ENCODE measurements around the gene MRPL19.

Gene MRPL19

GRCh38 chr2:75688196-75688595 lies 41.6 kb downstream of the MRPL19 start:
- Histone ChIP-seq H3K4me2 (ENCODE audit: insufficient read depth, low read length) (no peak overlapping the region), H4K20me1 (ENCODE audit: insufficient read depth, low read length) (no peaks in the 10 kb centered on the region), H3K79me2 (ENCODE audit: insufficient read depth, low read length) (no peaks in the 10 kb centered on the region), H3K36me3 (ENCODE audit: insufficient read depth, low read length) (peaks cover 75% of the 10 kb centered on the region), H3K27ac (ENCODE audit: low read length) (no peak overlapping the region), H3K27me3 (ENCODE audit: insufficient read depth, low read length, poor library complexity) (no peaks in the 10 kb centered on the region), H3K4me3 (ENCODE audit: low read depth in 1 of 2, low read length in 2 of 2) (no peak overlapping the region), H3K9ac (ENCODE audit: low read depth, low read length) (no peak overlapping the region), H3K9me3 (ENCODE audit: insufficient read depth, low read length, severe bottlenecking) (no peaks in the 10 kb centered on the region), H2AFZ (ENCODE audit: low read depth, low read length) (no peak overlapping the region), H3K4me1 (ENCODE audit: insufficient read depth, low read length) (no peaks in the 10 kb centered on the region)
- DNase-seq (no peak), ATAC-seq (ENCODE audit: insufficient read depth, low read depth) (no peak)
- no peak for TF ChIP-seq EZH2 (IDR thresholded peaks at IDR 0.05; ENCODE audit: borderline replicate concordance, low read depth, low read length, severe bottlenecking)
- TF ChIP-seq CTCF (IDR thresholded peaks at IDR 0.05; ENCODE audit: borderline replicate concordance, extremely low read depth, low read length, poor library complexity, severe bottlenecking) = no peak

- Histone ChIP-seq H3K4me2 (ENCODE audit: insufficient read depth, low read length) (no peak overlapping the region), H3K9me3 (ENCODE audit: insufficient read depth, low read length, severe bottlenecking) (no peaks in the 10 kb centered on the region), H3K4me3 (ENCODE audit: low read depth in 1 of 2, low read length in 2 of 2) (no peak overlapping the region), H2AFZ (ENCODE audit: low read depth, low read length) (no peak overlapping the region), H3K9ac (ENCODE audit: low read depth, low read length) (no peak overlapping the region), H3K36me3 (ENCODE audit: insufficient read depth, low read length) (peaks cover 79% of the 10 kb centered on the region), H3K4me1 (ENCODE audit: insufficient read depth, low read length) (no peaks in the 10 kb centered on the region), H3K27me3 (ENCODE audit: insufficient read depth, low read length, poor library complexity) (no peaks in the 10 kb centered on the region), H4K20me1 (ENCODE audit: insufficient read depth, low read length) (no peaks in the 10 kb centered on the region), H3K27ac (ENCODE audit: low read length) (no peak overlapping the region), H3K79me2 (ENCODE audit: insufficient read depth, low read length) (no peaks in the 10 kb centered on the region)
- ATAC-seq (ENCODE audit: insufficient read depth, low read depth) (no peak), DNase-seq (no peak)
- TF ChIP-seq EZH2 (IDR thresholded peaks at IDR 0.05; ENCODE audit: borderline replicate concordance, low read depth, low read length, severe bottlenecking) (no peak), CTCF (IDR thresholded peaks at IDR 0.05; ENCODE audit: borderline replicate concordance, extremely low read depth, low read length, poor library complexity, severe bottlenecking) (no peak)
Observed at GRCh38 chr2:75698918-75699317, 52.3 kb downstream of the MRPL19 start.

GRCh38 chr2:75702593-75702992 lies 56.0 kb downstream of the MRPL19 start:
- no peaks in the 10 kb centered on the region for H3K9me3 ChIP-seq (ENCODE audit: insufficient read depth, low read length, severe bottlenecking)
- ATAC-seq (ENCODE audit: insufficient read depth, low read depth) = no peak
- H3K36me3 ChIP-seq (ENCODE audit: insufficient read depth, low read length) = peaks cover 88% of the 10 kb centered on the region
- no peak for DNase-seq
- no peaks in the 10 kb centered on the region for H4K20me1 ChIP-seq (ENCODE audit: insufficient read depth, low read length)
- peaks cover 14% of the 10 kb centered on the region for H3K79me2 ChIP-seq (ENCODE audit: insufficient read depth, low read length)
- H3K4me1 ChIP-seq (ENCODE audit: insufficient read depth, low read length) = peaks cover 4% of the 10 kb centered on the region; the same call in 1 of the 2 replicates
- no peak overlapping the region for H3K27ac ChIP-seq (ENCODE audit: low read length)
- H3K9ac ChIP-seq (ENCODE audit: low read depth, low read length) = no peak overlapping the region
- no peak overlapping the region for H3K4me2 ChIP-seq (ENCODE audit: insufficient read depth, low read length)
- no peaks in the 10 kb centered on the region for H3K27me3 ChIP-seq (ENCODE audit: insufficient read depth, low read length, poor library complexity)
- no peak overlapping the region for H2AFZ ChIP-seq (ENCODE audit: low read depth, low read length)
- TF ChIP-seq EZH2 (IDR thresholded peaks at IDR 0.05; ENCODE audit: borderline replicate concordance, low read depth, low read length, severe bottlenecking) (no peak), CTCF (IDR thresholded peaks at IDR 0.05; ENCODE audit: borderline replicate concordance, extremely low read depth, low read length, poor library complexity, severe bottlenecking) (no peak)
- H3K4me3 ChIP-seq (ENCODE audit: low read depth in 1 of 2, low read length in 2 of 2) = no peak overlapping the region
